ENCODE measurements around the gene H2BK1.

H2BK1 gene

GRCh38 chr7:151175793-151176311 lies 34.4 kb downstream of the H2BK1 start:
- H3K4me1 ChIP-seq = peaks cover 5% of the 10 kb centered on the region
- no peaks in the 10 kb centered on the region for H3K79me2 ChIP-seq
- no peak for TF ChIP-seq CTCF (IDR thresholded peaks at IDR 0.05)
- no peak overlapping the region for H3K27ac ChIP-seq
- H3K27me3 ChIP-seq (ENCODE audit: control insufficient read depth, insufficient read depth, low read length) = no peaks in the 10 kb centered on the region
- H3K4me2 ChIP-seq (ENCODE audit: low read length) = no peak overlapping the region
- H3K9ac ChIP-seq = no peak overlapping the region
- H3K4me3 ChIP-seq (ENCODE audit: low read depth, low read length) = no peak overlapping the region
- H3K9me3 ChIP-seq (ENCODE audit: control insufficient read depth, low read length) = no peaks in the 10 kb centered on the region
- H2AFZ ChIP-seq = no peak overlapping the region
- no peaks in the 10 kb centered on the region for H3K36me3 ChIP-seq (ENCODE audit: control insufficient read depth, insufficient read depth, low read length)

GRCh38 chr7:151175047-151175792 lies 35.1 kb downstream of the H2BK1 start:
- Histone ChIP-seq H3K27ac (no peak overlapping the region), H2AFZ (no peak overlapping the region), H3K9me3 (ENCODE audit: control insufficient read depth, low read length) (no peaks in the 10 kb centered on the region), H3K4me3 (ENCODE audit: low read depth, low read length) (no peak overlapping the region), H3K36me3 (ENCODE audit: control insufficient read depth, insufficient read depth, low read length) (no peaks in the 10 kb centered on the region), H3K9ac (no peak overlapping the region), H3K4me1 (peaks cover 5% of the 10 kb centered on the region), H3K79me2 (no peaks in the 10 kb centered on the region), H3K27me3 (ENCODE audit: control insufficient read depth, insufficient read depth, low read length) (no peaks in the 10 kb centered on the region), H3K4me2 (ENCODE audit: low read length) (no peak overlapping the region)
- TF ChIP-seq CTCF (IDR thresholded peaks at IDR 0.05) = no peak

- Histone ChIP-seq H3K4me3 (ENCODE audit: low read depth, low read length) (no peak overlapping the region), H3K9me3 (ENCODE audit: control insufficient read depth, low read length) (no peaks in the 10 kb centered on the region), H3K4me2 (ENCODE audit: low read length) (no peak overlapping the region), H3K79me2 (no peaks in the 10 kb centered on the region), H3K27me3 (ENCODE audit: control insufficient read depth, insufficient read depth, low read length) (no peaks in the 10 kb centered on the region), H3K27ac (no peak overlapping the region), H3K9ac (no peak overlapping the region), H3K36me3 (ENCODE audit: control insufficient read depth, insufficient read depth, low read length) (no peaks in the 10 kb centered on the region), H3K4me1 (peaks cover 5% of the 10 kb centered on the region), H2AFZ (no peak overlapping the region)
- TF ChIP-seq CTCF (IDR thresholded peaks at IDR 0.05) = no peak
These were observed 35.8 kb downstream of the H2BK1 start for GRCh38 chr7:151174246-151175046.

GRCh38 chr7:151173386-151174245 lies 36.7 kb downstream of the H2BK1 start:
- Histone ChIP-seq H3K9ac (no peak overlapping the region), H3K4me2 (ENCODE audit: low read length) (no peak overlapping the region), H3K4me1 (peaks cover 5% of the 10 kb centered on the region), H3K4me3 (ENCODE audit: low read depth, low read length) (no peak overlapping the region), H3K27ac (no peak overlapping the region), H3K27me3 (ENCODE audit: control insufficient read depth, insufficient read depth, low read length) (no peaks in the 10 kb centered on the region), H3K36me3 (ENCODE audit: control insufficient read depth, insufficient read depth, low read length) (no peaks in the 10 kb centered on the region), H3K9me3 (ENCODE audit: control insufficient read depth, low read length) (no peaks in the 10 kb centered on the region), H2AFZ (no peak overlapping the region), H3K79me2 (no peaks in the 10 kb centered on the region)
- TF ChIP-seq CTCF (IDR thresholded peaks at IDR 0.05) = no peak

All from parathyroid adenoma (tissue), 2 donors.